ENCODE results near the gene MAML2. TPM values are rescaled to one million over a fixed set of nuclear protein-coding genes. Genes with fewer than 3 reads are reported as not detected.
"Not testable (repeated sequence)": the region's sequence is repeated elsewhere in the genome, so short reads cannot be mapped to it uniquely, and the experiment has no call there.

MAML2 gene
- total RNA-seq, 1 donor from 2014 or later, result 5.2 TPM

GRCh38 chr11:96186806-96187205 lies 156.2 kb downstream of the MAML2 start:
- no peaks in the 10 kb centered on the region for H3K27me3 ChIP-seq (ENCODE audit: control insufficient read depth in 3 of 3, insufficient read depth in 3 of 3, low read length in 3 of 3)
- no peak overlapping the region for H3K9ac ChIP-seq (ENCODE audit: low read depth in 1 of 3, low read length in 3 of 3)
- H3K9me3 ChIP-seq (ENCODE audit: control insufficient read depth in 3 of 3, low read length in 3 of 3), result no peaks in the 10 kb centered on the region
- H3K36me3 ChIP-seq (ENCODE audit: control insufficient read depth in 3 of 3, insufficient read depth in 3 of 3, low read length in 3 of 3), result no peaks in the 10 kb centered on the region
- no peak overlapping the region for H3K4me3 ChIP-seq (ENCODE audit: low read length in 3 of 3)
- no peak overlapping the region for H3K27ac ChIP-seq (ENCODE audit: low read depth, low read length)
- peaks cover 0 to 4% (median 0%) of the 10 kb centered on the region in 3 donors for H3K4me1 ChIP-seq (ENCODE audit: control insufficient read depth in 3 of 3, insufficient read depth in 3 of 3, low read length in 3 of 3)

GRCh38 chr11:96185220-96185768 lies 157.7 kb downstream of the MAML2 start:
- Histone ChIP-seq H3K4me3 (ENCODE audit: low read length in 3 of 3) (no peak overlapping the region), H3K36me3 (ENCODE audit: control insufficient read depth in 3 of 3, insufficient read depth in 3 of 3, low read length in 3 of 3) (no peaks in the 10 kb centered on the region), H3K4me1 (ENCODE audit: control insufficient read depth in 3 of 3, insufficient read depth in 3 of 3, low read length in 3 of 3) (peaks cover 0 to 4% (median 0%) of the 10 kb centered on the region in 3 donors), H3K9me3 (ENCODE audit: control insufficient read depth in 3 of 3, low read length in 3 of 3) (no peaks in the 10 kb centered on the region), H3K9ac (ENCODE audit: low read depth in 1 of 3, low read length in 3 of 3) (no peak overlapping the region), H3K27me3 (ENCODE audit: control insufficient read depth in 3 of 3, insufficient read depth in 3 of 3, low read length in 3 of 3) (no peaks in the 10 kb centered on the region), H3K27ac (ENCODE audit: low read depth, low read length) (no peak overlapping the region)

GRCh38 chr11:96180937-96181336 lies 162.1 kb downstream of the MAML2 start:
- not testable (repeated sequence) for H3K36me3 ChIP-seq (ENCODE audit: control insufficient read depth in 3 of 3, insufficient read depth in 3 of 3, low read length in 3 of 3); H3K27me3 ChIP-seq (ENCODE audit: control insufficient read depth in 3 of 3, insufficient read depth in 3 of 3, low read length in 3 of 3); H3K9me3 ChIP-seq (ENCODE audit: control insufficient read depth in 3 of 3, low read length in 3 of 3); H3K27ac ChIP-seq (ENCODE audit: low read depth, low read length); H3K4me3 ChIP-seq (ENCODE audit: low read length in 3 of 3); H3K9ac ChIP-seq (ENCODE audit: low read depth in 1 of 3, low read length in 3 of 3); H3K4me1 ChIP-seq (ENCODE audit: control insufficient read depth in 3 of 3, insufficient read depth in 3 of 3, low read length in 3 of 3)

GRCh38 chr11:96180341-96180740 lies 162.7 kb downstream of the MAML2 start:
- Histone ChIP-seq H3K27ac (ENCODE audit: low read depth, low read length) (no peak overlapping the region), H3K27me3 (ENCODE audit: control insufficient read depth in 3 of 3, insufficient read depth in 3 of 3, low read length in 3 of 3) (no peaks in the 10 kb centered on the region), H3K9me3 (ENCODE audit: control insufficient read depth in 3 of 3, low read length in 3 of 3) (no peaks in the 10 kb centered on the region)

GRCh38 chr11:96179905-96180304 lies 163.1 kb downstream of the MAML2 start:
- no peaks in the 10 kb centered on the region for H3K9me3 ChIP-seq (ENCODE audit: control insufficient read depth in 3 of 3, low read length in 3 of 3)
- no peak overlapping the region for H3K9ac ChIP-seq (ENCODE audit: low read depth in 1 of 3, low read length in 3 of 3)
- no peak overlapping the region for H3K4me3 ChIP-seq (ENCODE audit: low read length in 3 of 3)
- H3K4me1 ChIP-seq (ENCODE audit: control insufficient read depth in 3 of 3, insufficient read depth in 3 of 3, low read length in 3 of 3), result peaks cover 0 to 3% (median 0%) of the 10 kb centered on the region in 3 donors
- H3K27me3 ChIP-seq (ENCODE audit: control insufficient read depth in 3 of 3, insufficient read depth in 3 of 3, low read length in 3 of 3), result no peaks in the 10 kb centered on the region
- H3K36me3 ChIP-seq (ENCODE audit: control insufficient read depth in 3 of 3, insufficient read depth in 3 of 3, low read length in 3 of 3), result no peaks in the 10 kb centered on the region
- H3K27ac ChIP-seq (ENCODE audit: low read depth, low read length), result no peak overlapping the region

More at GRCh38 chr11:96180341-96180740, 162.7 kb downstream of the MAML2 start:
- no peak overlapping the region for H3K4me3 ChIP-seq (ENCODE audit: low read length in 3 of 3)
- no peaks in the 10 kb centered on the region for H3K36me3 ChIP-seq (ENCODE audit: control insufficient read depth in 3 of 3, insufficient read depth in 3 of 3, low read length in 3 of 3)
- no peak overlapping the region for H3K9ac ChIP-seq (ENCODE audit: low read depth in 1 of 3, low read length in 3 of 3)
- H3K4me1 ChIP-seq (ENCODE audit: control insufficient read depth in 3 of 3, insufficient read depth in 3 of 3, low read length in 3 of 3), result peaks cover 0 to 3% (median 0%) of the 10 kb centered on the region in 3 donors

GRCh38 chr11:96178887-96179279 lies 164.1 kb downstream of the MAML2 start:
- H3K27me3 ChIP-seq (ENCODE audit: control insufficient read depth in 3 of 3, insufficient read depth in 3 of 3, low read length in 3 of 3), result no peaks in the 10 kb centered on the region
- no peak overlapping the region for H3K27ac ChIP-seq (ENCODE audit: low read depth, low read length)
- H3K4me1 ChIP-seq (ENCODE audit: control insufficient read depth in 3 of 3, insufficient read depth in 3 of 3, low read length in 3 of 3), result peaks cover 0 to 3% (median 0%) of the 10 kb centered on the region in 3 donors
- no peaks in the 10 kb centered on the region for H3K36me3 ChIP-seq (ENCODE audit: control insufficient read depth in 3 of 3, insufficient read depth in 3 of 3, low read length in 3 of 3)
- H3K9ac ChIP-seq (ENCODE audit: low read depth in 1 of 3, low read length in 3 of 3), result no peak overlapping the region
- H3K4me3 ChIP-seq (ENCODE audit: low read length in 3 of 3), result no peak overlapping the region
- H3K9me3 ChIP-seq (ENCODE audit: control insufficient read depth in 3 of 3, low read length in 3 of 3), result no peaks in the 10 kb centered on the region

GRCh38 chr11:96178049-96178886 lies 164.7 kb downstream of the MAML2 start:
- no peaks in the 10 kb centered on the region for H3K9me3 ChIP-seq (ENCODE audit: control insufficient read depth in 3 of 3, low read length in 3 of 3)
- H3K36me3 ChIP-seq (ENCODE audit: control insufficient read depth in 3 of 3, insufficient read depth in 3 of 3, low read length in 3 of 3), result no peaks in the 10 kb centered on the region
- H3K9ac ChIP-seq (ENCODE audit: low read depth in 1 of 3, low read length in 3 of 3), result no peak overlapping the region
- no peaks in the 10 kb centered on the region for H3K27me3 ChIP-seq (ENCODE audit: control insufficient read depth in 3 of 3, insufficient read depth in 3 of 3, low read length in 3 of 3)
- H3K4me3 ChIP-seq (ENCODE audit: low read length in 3 of 3), result no peak overlapping the region
- no peak overlapping the region for H3K27ac ChIP-seq (ENCODE audit: low read depth, low read length)
- H3K4me1 ChIP-seq (ENCODE audit: control insufficient read depth in 3 of 3, insufficient read depth in 3 of 3, low read length in 3 of 3), result peaks cover 0 to 3% (median 0%) of the 10 kb centered on the region in 3 donors

- Histone ChIP-seq H3K27ac (ENCODE audit: low read depth, low read length) (no peak overlapping the region), H3K9me3 (ENCODE audit: control insufficient read depth in 3 of 3, low read length in 3 of 3) (no peaks in the 10 kb centered on the region), H3K9ac (ENCODE audit: low read depth in 1 of 3, low read length in 3 of 3) (no peak overlapping the region), H3K27me3 (ENCODE audit: control insufficient read depth in 3 of 3, insufficient read depth in 3 of 3, low read length in 3 of 3) (no peaks in the 10 kb centered on the region), H3K4me3 (ENCODE audit: low read length in 3 of 3) (no peak overlapping the region), H3K36me3 (ENCODE audit: control insufficient read depth in 3 of 3, insufficient read depth in 3 of 3, low read length in 3 of 3) (no peaks in the 10 kb centered on the region), H3K4me1 (ENCODE audit: control insufficient read depth in 3 of 3, insufficient read depth in 3 of 3, low read length in 3 of 3) (peaks cover 0 to 3% (median 0%) of the 10 kb centered on the region in 3 donors)
Measured at GRCh38 chr11:96177146-96177545, 165.8 kb downstream of the MAML2 start.

- Histone ChIP-seq H3K9ac (ENCODE audit: low read depth in 1 of 3, low read length in 3 of 3) (no peak overlapping the region), H3K9me3 (ENCODE audit: control insufficient read depth in 3 of 3, low read length in 3 of 3) (no peaks in the 10 kb centered on the region), H3K27ac (ENCODE audit: low read depth, low read length) (no peak overlapping the region), H3K36me3 (ENCODE audit: control insufficient read depth in 3 of 3, insufficient read depth in 3 of 3, low read length in 3 of 3) (no peaks in the 10 kb centered on the region), H3K4me3 (ENCODE audit: low read length in 3 of 3) (no peak overlapping the region), H3K4me1 (ENCODE audit: control insufficient read depth in 3 of 3, insufficient read depth in 3 of 3, low read length in 3 of 3) (peaks cover under 1 to 3% (median 3%) of the 10 kb centered on the region in 3 donors), H3K27me3 (ENCODE audit: control insufficient read depth in 3 of 3, insufficient read depth in 3 of 3, low read length in 3 of 3) (no peaks in the 10 kb centered on the region)
Measured at GRCh38 chr11:96173906-96174305, 169.1 kb downstream of the MAML2 start.

- H3K4me1 ChIP-seq (ENCODE audit: control insufficient read depth in 3 of 3, insufficient read depth in 3 of 3, low read length in 3 of 3), result peaks cover 1 to 3% (median 2%) of the 10 kb centered on the region in 3 donors
- H3K27me3 ChIP-seq (ENCODE audit: control insufficient read depth in 3 of 3, insufficient read depth in 3 of 3, low read length in 3 of 3), result no peaks in the 10 kb centered on the region
- H3K27ac ChIP-seq (ENCODE audit: low read depth, low read length), result no peak overlapping the region
- no peaks in the 10 kb centered on the region for H3K36me3 ChIP-seq (ENCODE audit: control insufficient read depth in 3 of 3, insufficient read depth in 3 of 3, low read length in 3 of 3)
- no peak overlapping the region for H3K9ac ChIP-seq (ENCODE audit: low read depth in 1 of 3, low read length in 3 of 3)
- H3K9me3 ChIP-seq (ENCODE audit: control insufficient read depth in 3 of 3, low read length in 3 of 3), result no peaks in the 10 kb centered on the region
- H3K4me3 ChIP-seq (ENCODE audit: low read length in 3 of 3), result no peak overlapping the region
Measured at GRCh38 chr11:96173422-96173821, 169.6 kb downstream of the MAML2 start.
